HL-60 (cell line): Measurements from ENCODE around the gene GNPTAB.

Source experiments
- GABPA ChIP-seq: IDR thresholded peaks from 2 replicates; pipeline ENCODE4 v1.6.1; 2012; ENCODE audit warnings: low read depth
- POLR2AphosphoS5 ChIP-seq: IDR thresholded peaks from 2 replicates; pipeline ENCODE4 v1.6.1; 2012; ENCODE audit warnings: low read depth
- SPI1 ChIP-seq: IDR thresholded peaks from 2 replicates; pipeline ENCODE4 v1.6.1; 2012; ENCODE audit warnings: low read depth, mild to moderate bottlenecking, borderline replicate concordance
- TF ChIP-seq, protein P1 (sequence below): IDR thresholded peaks from one replicate; pipeline ENCODE4 v1.5.1; 2011; ENCODE audit warnings: low read length, control low read depth, inconsistent platforms; ENCODE audit not compliant: insufficient read depth
- TF ChIP-seq, protein P2 (sequence below): IDR thresholded peaks from 2 replicates; pipeline ENCODE4 v1.6.1; 2012; ENCODE audit warnings: low read depth; ENCODE audit not compliant: insufficient replicate concordance

DNA sequence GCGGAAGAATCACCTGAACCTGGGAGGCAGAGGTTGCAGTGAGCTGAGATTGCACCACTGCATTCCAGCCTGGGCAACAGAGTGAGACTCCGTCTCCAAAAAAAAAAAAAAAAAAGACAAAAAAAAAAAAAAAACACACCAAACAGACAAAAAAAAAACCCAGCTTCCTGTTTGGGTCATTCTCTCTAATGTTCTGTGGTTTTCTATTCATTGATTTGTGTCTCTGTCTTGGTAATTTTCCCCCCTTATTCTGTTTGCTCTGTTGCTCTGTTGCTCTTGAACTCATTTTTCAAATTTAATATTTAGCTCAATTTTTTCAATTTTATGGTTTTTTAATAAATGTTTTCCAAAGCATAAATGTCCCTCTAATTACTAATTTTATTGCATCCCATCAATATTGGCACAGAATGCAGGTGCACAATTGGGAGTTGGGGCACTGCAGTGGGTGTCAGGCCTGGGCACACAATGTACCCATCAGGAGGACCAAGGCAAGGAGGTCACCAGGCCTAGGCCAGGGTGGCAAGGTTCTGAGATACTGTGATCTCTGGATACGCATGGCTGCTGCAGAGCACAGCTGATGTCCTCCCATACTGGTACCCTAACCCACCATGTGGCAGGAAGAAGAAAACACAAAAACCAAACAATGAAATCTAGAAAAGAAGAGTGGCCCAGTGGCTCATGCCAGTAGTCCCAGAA is 8.0 kb upstream of the GNPTAB start:
- TF ChIP-seq, protein P1, sequence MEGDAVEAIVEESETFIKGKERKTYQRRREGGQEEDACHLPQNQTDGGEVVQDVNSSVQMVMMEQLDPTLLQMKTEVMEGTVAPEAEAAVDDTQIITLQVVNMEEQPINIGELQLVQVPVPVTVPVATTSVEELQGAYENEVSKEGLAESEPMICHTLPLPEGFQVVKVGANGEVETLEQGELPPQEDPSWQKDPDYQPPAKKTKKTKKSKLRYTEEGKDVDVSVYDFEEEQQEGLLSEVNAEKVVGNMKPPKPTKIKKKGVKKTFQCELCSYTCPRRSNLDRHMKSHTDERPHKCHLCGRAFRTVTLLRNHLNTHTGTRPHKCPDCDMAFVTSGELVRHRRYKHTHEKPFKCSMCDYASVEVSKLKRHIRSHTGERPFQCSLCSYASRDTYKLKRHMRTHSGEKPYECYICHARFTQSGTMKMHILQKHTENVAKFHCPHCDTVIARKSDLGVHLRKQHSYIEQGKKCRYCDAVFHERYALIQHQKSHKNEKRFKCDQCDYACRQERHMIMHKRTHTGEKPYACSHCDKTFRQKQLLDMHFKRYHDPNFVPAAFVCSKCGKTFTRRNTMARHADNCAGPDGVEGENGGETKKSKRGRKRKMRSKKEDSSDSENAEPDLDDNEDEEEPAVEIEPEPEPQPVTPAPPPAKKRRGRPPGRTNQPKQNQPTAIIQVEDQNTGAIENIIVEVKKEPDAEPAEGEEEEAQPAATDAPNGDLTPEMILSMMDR, result no peak
- TF ChIP-seq POLR2AphosphoS5 (no peak), GABPA (no peak), SPI1 (no peak)
- TF ChIP-seq, protein P2, sequence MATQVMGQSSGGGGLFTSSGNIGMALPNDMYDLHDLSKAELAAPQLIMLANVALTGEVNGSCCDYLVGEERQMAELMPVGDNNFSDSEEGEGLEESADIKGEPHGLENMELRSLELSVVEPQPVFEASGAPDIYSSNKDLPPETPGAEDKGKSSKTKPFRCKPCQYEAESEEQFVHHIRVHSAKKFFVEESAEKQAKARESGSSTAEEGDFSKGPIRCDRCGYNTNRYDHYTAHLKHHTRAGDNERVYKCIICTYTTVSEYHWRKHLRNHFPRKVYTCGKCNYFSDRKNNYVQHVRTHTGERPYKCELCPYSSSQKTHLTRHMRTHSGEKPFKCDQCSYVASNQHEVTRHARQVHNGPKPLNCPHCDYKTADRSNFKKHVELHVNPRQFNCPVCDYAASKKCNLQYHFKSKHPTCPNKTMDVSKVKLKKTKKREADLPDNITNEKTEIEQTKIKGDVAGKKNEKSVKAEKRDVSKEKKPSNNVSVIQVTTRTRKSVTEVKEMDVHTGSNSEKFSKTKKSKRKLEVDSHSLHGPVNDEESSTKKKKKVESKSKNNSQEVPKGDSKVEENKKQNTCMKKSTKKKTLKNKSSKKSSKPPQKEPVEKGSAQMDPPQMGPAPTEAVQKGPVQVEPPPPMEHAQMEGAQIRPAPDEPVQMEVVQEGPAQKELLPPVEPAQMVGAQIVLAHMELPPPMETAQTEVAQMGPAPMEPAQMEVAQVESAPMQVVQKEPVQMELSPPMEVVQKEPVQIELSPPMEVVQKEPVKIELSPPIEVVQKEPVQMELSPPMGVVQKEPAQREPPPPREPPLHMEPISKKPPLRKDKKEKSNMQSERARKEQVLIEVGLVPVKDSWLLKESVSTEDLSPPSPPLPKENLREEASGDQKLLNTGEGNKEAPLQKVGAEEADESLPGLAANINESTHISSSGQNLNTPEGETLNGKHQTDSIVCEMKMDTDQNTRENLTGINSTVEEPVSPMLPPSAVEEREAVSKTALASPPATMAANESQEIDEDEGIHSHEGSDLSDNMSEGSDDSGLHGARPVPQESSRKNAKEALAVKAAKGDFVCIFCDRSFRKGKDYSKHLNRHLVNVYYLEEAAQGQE, result no peak
